HG03378 (cell line): ENCODE results near the gene COL4A2.

Experiments used
- ATAC-seq: cut with Tn5 transposase; IDR thresholded peaks from one replicate; pipeline ENCODE4 v1.9.1; 2021; ENCODE audit warnings: mild to moderate bottlenecking, moderate library complexity; ENCODE audit not compliant: unreplicated experiment

Gene COL4A2

DNA sequence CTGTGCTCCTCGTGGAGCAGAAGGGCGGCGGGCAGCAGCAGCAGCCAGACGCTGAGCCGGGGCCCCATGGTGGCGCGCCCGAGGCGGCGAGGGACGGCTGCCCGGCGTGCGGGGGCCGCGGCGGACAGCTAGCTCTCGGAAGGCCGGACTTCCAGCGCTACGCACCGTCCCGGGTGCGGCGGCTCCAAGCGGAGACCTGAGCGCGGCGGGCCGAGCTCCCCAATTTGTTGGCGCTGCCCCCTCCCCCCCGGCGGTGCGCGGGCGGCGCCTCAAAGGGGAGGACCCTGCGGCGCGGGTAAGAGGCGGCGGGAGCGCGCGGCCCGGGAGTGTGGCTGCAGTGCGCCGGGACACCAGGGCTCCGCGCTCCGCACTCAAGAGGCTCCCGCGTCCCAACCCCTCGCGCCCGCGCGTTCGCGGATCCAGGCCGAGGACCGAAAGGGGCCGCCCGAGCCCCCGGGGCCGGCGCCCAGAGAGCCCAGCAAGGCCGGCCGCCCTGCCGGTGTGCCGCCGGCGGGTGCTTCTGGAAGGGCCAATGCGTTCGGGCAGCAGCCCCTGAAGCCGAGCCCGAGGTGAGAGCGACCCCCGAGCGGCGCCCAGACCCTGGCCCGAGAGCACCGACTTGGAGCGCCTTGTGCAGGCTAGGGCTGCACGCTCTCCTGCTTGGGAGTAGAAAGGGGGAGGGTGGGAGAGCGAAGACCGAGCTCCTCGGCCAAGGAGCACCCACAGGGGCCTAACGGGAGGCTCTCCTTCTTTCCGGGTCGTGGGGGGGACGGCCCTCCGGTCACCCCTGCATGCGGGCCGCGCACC lies at the start of gene COL4A2, which contains the start of gene COL4A1:
TSS of gene COL4A2 (plus strand) at position 325 of the 807 bp plus-strand sequence. CDS start 620 bp downstream, outside the sequence.
TSS of gene COL4A1 (minus strand) at position 198 of the 807 bp plus-strand sequence. CDS start at position 68, 130 bp downstream.
- no peak for ATAC-seq

DNA sequence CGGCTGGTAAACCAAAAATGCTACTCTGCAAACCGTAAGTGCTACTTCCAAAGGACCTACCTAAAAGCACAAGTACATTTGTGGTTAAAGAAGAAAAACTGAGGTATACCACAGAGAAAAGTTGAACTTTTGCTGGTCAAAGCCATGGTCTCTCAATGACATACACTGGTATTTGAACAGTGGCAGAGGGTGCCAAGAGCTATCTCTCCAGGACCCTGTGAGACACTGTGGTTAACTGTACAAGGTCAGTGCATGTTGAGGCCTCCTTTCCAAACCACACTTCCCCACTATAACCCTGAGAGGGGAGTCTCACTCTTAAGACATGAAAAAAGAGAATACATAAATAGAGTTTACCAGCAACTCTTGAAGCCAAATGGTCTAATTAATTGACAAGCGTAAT lies 49.7 kb upstream of the COL4A2 start:
- ATAC-seq: no peak

GRCh38 chr13:110258876-110259631 lies 48.0 kb upstream of the COL4A2 start:
- no peak for ATAC-seq

GRCh38 chr13:110259651-110260050 lies 47.4 kb upstream of the COL4A2 start:
- ATAC-seq: no peak

- no peak for ATAC-seq
These were observed 45.7 kb upstream of the COL4A2 start for GRCh38 chr13:110261166-110262081.

DNA sequence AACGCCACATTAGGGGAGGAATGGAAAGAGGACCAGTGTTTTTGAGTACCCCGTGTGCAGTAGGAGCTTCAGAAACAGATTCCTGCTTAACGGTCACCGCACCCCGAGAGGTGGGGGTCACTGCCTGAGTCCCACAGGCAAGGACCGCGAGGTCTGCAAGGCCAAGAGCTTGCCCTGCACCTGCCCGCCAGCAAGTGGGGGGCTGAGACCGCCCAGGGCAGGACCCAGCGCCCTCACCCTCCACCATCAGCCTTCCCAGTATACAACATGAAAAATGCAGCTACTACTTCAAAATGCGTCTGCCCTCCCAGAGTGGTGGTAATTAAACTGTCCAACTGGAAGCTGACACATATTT lies 45.0 kb upstream of the COL4A2 start:
- no peak for ATAC-seq

GRCh38 chr13:110262508-110263291 lies 44.4 kb upstream of the COL4A2 start:
- ATAC-seq: no peak

GRCh38 chr13:110263404-110263803 lies 43.7 kb upstream of the COL4A2 start:
- ATAC-seq: no peak

DNA sequence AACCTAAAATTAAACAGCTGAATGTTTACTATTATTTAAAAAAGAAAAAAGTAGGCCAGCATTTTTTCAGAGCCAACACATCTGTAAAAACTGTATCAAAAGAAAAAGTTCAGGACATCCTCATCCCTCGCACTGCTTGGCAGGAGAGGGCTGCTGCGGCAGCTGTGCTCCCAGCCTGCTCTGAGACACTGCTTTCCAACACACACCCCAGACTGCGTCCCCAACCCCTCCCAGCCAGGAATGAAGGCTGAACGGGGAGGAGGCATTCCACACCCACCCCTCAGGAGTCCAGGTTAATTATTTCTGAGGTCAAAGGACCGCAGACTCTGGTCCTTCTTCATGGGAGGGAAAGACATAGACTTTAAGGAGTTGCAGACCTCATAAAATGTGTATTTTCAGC lies 43.2 kb upstream of the COL4A2 start:
- ATAC-seq: no peak

- no peak for ATAC-seq
These were observed 42.3 kb upstream of the COL4A2 start for GRCh38 chr13:110264685-110265275.

DNA sequence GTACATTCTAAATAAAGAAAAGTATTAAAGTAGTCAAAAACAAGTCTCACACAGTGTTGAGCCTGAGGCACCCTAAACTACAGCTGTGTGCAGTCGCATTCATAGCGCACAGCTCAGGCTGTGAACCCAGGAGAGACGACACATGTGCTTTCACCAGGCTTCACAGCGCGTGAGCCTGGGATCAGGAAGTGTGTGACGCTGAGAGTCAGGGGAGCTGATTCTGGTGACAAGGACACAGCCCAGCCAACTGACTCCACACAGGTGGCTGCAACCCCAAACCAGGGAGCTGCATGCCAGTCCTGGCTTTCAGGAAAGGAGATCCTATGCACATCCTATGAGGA lies 41.8 kb upstream of the COL4A2 start:
- ATAC-seq: no peak

DNA sequence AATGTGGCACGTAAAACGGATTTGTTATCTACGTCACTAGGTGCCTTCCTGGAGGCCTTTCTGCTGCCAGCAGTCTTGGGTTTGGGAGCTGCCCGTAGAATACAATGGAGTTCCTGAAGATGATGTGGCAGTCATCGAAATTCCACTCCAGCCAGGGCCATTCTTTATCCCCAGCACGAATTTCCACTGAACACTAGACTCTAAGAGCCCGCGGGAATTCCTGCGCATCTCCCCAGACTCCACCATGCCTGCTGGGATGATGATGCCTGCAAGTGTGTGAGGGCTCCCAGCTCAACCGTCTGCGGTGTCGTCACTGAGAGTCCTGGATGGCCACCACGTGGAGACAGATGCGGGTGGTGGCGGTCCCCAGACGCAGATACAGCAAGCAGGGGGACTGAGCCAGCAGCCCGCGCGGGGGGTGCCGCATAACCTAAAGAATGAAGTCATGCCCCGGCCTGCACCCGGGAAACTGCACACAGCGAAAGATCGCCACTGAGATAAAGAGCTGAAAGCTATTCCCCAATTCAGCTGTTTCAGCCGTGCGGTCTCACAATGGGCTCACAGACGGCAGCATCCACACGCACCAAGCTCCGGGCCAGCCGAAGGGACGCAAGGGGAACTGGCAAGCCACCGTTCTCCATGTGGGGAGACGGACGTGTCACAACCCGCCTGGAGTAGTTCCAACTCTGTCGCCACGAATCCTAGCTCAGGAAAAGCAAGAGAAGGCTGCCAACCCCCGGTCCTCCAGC lies 41.2 kb upstream of the COL4A2 start:
- no peak for ATAC-seq

DNA sequence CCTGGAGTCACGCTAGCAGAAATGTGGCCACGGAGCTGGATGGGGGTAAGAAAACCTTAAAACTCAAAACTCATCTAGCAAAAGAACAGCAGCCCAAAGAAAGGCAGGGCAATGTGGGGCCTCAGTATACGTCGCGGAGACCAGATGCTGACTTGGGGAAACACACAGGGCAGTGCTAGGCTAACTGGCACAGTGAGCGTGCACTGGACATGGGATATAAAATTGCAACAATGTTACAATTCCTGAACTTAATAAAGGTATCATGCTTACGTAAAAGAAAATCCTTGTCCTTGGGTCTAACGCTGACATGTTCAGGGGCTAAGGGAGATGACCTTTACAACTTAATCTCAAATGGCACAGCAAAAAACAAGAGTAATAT lies 40.7 kb upstream of the COL4A2 start:
- no peak for ATAC-seq

- no peak for ATAC-seq
These were observed 40.1 kb upstream of the COL4A2 start for GRCh38 chr13:110266983-110267382.

DNA sequence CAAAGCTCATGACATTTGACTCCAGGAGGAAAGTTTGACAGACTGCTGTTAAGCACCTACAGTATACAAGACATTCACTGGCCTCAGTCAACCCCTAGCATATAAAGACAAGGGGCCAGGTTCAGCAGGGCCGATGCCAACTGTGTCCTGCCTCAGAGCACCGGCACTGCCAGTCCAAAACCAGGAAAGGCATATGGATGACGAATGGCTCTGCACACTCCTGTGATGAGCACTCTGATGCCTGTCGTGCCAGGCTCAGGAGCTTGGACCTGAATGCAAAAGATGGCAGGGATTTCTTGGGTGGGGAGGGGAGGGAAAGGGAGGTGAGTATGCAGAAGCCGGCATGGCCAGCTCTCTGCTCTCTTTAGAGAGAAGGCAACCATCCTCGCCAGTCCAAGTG lies 39.0 kb upstream of the COL4A2 start:
- ATAC-seq: no peak

GRCh38 chr13:110268576-110269185 lies 38.4 kb upstream of the COL4A2 start:
- no peak for ATAC-seq

- no peak for ATAC-seq
These were observed 37.4 kb upstream of the COL4A2 start for GRCh38 chr13:110269509-110270185.

GRCh38 chr13:110270507-110270906 lies 36.6 kb upstream of the COL4A2 start:
- no peak for ATAC-seq
